Activated gamma-delta T cell treated with anti-CD3 and anti-CD28 coated beads, Interleukin-2, amount 50 U/mL, for 16 hours (primary cell): ENCODE data around the gene CCNI.

Source experiments
- DNase-seq: peaks from one replicate; pipeline ENCODE4 v3.0.0-alpha.2; 2020; ENCODE audit warnings: low read depth

CCNI gene

GRCh38 chr4:77002321-77003107 lies 73.3 kb downstream of the CCNI start:
- DNase-seq = no peak

- DNase-seq = no peak
Measured at GRCh38 chr4:77001907-77002306, 73.9 kb downstream of the CCNI start.

DNA sequence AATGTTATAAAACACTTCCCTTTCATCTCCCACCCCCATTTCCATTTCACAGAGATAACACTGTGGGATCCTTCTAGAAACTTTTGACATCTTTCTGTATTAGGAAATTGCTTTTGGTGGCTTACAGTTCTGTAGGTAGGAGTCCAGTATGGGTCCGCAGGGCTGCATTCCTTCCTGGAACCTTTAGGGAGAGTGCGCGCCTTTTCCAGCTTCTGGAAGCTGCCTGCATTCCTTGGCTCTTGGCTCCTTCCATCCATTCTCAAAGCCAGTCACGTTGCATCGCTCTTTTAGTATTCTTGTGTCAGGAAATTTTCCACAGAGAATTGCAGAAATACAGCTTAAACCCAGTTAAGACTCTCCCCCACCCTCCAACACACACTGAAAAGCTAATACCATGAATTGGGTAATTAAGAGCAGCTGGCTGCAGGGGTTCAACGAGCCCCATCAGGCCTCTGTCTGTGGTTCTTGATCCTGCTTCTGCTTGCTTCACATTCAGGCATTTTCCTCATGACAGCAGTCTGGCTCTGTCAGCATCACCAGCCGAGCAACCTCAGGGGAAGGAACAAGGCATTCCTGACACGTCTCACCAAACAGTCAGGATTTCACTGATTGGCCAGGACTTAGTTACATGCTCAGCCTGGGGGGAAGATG lies 77.4 kb downstream of the CCNI start:
- no peak for DNase-seq

- DNase-seq = no peak
Measured at GRCh38 chr4:76997532-76997931, 78.3 kb downstream of the CCNI start.
